ENCODE data around the gene RAB9A. TPM values are rescaled to one million over a fixed set of nuclear protein-coding genes. Genes with fewer than 3 reads are reported as not detected.

Gene RAB9A
- total RNA-seq, 1 donor from 2014 or later = 27.2 TPM

DNA sequence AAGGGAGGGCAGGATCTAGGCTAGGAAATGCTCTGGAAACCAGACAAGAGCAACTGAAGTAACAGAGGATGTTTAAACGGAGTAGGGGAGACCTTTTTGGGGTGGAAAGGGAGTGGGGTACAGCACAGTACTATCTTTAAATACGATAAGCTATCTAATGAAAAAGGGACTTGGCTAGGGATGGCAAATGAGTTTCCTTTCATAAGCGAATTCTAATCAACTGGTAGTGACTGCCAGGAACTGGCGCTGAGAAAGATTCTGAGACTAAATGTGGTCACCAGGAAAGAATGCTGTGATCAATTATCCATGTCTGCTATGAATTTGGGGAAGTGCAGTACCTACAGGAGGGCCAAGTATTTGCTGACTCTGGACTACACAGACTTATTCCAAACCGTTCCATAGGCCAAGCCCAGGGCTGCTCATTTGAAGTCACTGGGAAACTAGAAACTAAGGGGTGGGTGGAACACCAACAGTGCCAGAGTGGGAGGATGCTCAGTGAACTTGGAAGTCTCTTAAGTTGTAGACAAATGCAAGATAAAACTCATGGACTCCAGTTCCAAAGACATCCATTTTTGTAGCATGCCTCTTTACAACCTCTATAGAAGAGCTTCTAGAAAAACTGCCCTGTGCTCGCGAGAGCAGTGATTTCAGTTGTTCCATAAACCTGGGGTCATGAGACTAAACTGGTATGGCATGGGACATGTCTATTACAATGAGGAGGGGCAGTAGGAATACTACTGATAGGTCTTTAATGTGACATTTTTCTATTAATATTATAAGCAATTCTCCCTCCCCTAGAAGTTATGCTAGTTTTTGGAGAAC, 43.5 kb downstream of the RAB9A start:
- intact Hi-C loops (cut with DNase I) = no loop called here
- no peak for DNase-seq (ENCODE audit: low spot score)
- no peak for ATAC-seq

DNA sequence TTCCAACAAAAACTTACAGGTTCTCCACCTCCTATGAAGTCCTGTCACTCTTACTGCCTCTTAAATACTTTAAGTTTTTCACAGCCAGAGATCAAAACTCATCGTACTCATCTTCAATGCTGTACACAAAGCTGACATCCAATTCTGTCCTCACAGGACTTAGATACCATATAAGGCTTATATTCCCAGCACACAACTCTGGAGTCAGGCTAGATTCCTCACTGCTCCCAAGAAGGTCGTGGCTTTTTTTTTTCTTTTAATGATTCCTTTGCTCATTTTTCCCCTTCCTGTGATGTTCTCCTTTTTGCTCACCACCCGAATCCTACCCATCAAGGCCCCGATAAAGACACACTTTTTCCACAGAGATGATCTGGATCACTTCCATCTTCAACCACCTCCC, 44.6 kb downstream of the RAB9A start:
- ATAC-seq (no peak), DNase-seq (ENCODE audit: low spot score) (no peak)
- intact Hi-C loops (cut with DNase I) = no loop called here

GRCh38 chrX:13734278-13735172, 45.6 kb downstream of the RAB9A start, which contains the start of the genes OFD1 and TRAPPC2:
TSS of gene OFD1 (plus strand) at chrX:13734748. CDS start at chrX:13735072, 324 bp downstream.
TSS of gene TRAPPC2 (minus strand) at chrX:13734620. CDS start at chrX:13719963, 14,657 bp downstream.
- ATAC-seq (peak; percentile 99), DNase-seq (ENCODE audit: low spot score) (peak; percentile 97)
- intact Hi-C loops (cut with DNase I) = no loop called here

DNA sequence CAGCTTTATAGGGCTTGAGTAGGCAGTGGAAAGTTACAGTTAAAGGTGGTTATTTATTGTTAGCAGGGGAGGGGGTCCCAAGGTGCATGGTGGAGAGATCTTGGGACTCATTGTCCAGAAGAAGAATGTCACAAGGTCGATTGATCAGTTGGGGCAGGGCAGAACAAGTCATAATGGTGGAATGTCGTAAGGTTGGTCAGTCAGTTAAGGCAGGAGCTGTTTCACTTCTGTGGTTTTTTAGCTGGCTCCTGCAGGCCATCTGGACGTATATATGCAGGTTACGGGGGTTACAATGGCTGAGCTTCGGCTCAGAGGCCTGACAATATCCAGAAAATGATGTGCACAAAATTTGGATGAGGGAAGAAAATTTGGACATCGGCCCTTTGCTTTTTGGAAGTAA, 52.8 kb downstream of the RAB9A start:
- intact Hi-C loops (cut with DNase I) = no loop called here
- no peak for ATAC-seq
- no peak for DNase-seq (ENCODE audit: low spot score)

- ATAC-seq (no peak), DNase-seq (ENCODE audit: low spot score) (no peak)
- intact Hi-C loops (cut with DNase I) = no loop called here
Observed at GRCh38 chrX:13742397-13743176, 53.7 kb downstream of the RAB9A start.

DNA sequence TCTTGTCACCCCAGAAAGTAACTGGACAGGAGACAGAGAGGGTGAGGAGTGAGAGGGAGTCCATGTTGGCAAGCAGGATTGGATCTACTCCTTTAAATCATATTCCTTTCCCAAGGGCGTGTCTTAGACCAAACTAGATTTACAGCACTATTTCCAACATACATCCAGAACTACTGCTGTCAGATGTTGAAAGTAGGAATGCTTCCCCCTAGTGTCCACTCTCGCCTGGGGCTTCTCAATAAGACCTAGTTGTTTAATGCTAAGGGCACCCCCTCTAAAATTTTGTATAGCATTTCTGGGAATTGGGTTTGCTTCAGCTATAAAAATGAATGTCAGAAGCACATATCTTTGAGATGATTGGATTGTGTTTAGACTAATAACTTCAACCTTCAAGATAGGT, 58.9 kb downstream of the RAB9A start:
- intact Hi-C loops (cut with DNase I) = no loop called here
- ATAC-seq = peak; percentile 58
- no peak for DNase-seq (ENCODE audit: low spot score)

- ATAC-seq = no peak
- intact Hi-C loops (cut with DNase I) = no loop called here
- DNase-seq (ENCODE audit: low spot score) = no peak
Observed at GRCh38 chrX:13748486-13748885, 59.6 kb downstream of the RAB9A start.

GRCh38 chrX:13750204-13750603, 61.3 kb downstream of the RAB9A start:
- DNase-seq (ENCODE audit: low spot score) (no peak), ATAC-seq (peak; percentile 42)
- intact Hi-C loops (cut with DNase I) = no loop called here

GRCh38 chrX:13750812-13751211, 61.9 kb downstream of the RAB9A start:
- ATAC-seq = no peak
- intact Hi-C loops (cut with DNase I) = no loop called here
- DNase-seq (ENCODE audit: low spot score) = no peak

DNA sequence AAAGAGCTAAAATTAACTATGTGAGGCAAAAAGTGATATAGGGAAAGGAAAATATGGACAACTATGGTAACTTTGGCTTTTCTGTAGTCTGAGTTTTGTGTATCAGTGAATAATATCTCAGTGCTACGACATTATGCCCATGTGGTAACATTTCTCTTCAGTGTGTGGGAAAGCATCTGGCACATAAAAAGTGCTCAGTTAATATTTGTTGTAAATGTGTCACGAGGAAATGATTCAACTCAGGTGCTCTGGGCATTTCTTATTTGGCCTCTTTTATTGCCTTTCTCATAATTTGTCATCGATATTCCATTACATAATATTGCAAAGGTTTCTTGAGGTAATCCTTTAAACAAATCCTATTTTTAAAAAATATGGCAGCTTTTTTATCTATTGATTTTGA, 63.2 kb downstream of the RAB9A start:
- ATAC-seq (no peak), DNase-seq (ENCODE audit: low spot score) (no peak)
- intact Hi-C loops (cut with DNase I) = no loop called here

DNA sequence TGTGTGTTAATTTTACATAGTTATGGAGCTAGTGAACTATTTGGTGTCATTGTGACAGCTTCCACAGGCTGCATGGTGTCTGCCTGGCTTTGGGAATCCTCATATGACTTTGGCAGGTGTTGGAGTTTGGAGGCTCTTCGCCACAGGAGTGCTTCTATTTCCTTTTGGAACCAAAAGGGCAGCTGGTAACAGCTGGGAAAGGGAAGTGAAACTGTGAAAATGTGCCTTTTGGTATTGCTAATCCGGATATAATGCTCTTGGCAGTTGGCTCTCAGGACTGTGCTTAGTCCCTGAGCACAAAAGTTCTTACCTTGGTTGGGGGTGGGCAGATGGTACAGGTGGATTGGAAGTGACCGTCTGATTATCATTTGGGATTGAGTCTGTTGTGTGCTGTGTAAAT, 63.7 kb downstream of the RAB9A start:
- no peak for DNase-seq (ENCODE audit: low spot score)
- intact Hi-C loops (cut with DNase I) = no loop called here
- no peak for ATAC-seq

GRCh38 chrX:13754765-13755164, 65.8 kb downstream of the RAB9A start:
- intact Hi-C loops (cut with DNase I) = no loop called here
- ATAC-seq (no peak), DNase-seq (ENCODE audit: low spot score) (no peak)

DNA sequence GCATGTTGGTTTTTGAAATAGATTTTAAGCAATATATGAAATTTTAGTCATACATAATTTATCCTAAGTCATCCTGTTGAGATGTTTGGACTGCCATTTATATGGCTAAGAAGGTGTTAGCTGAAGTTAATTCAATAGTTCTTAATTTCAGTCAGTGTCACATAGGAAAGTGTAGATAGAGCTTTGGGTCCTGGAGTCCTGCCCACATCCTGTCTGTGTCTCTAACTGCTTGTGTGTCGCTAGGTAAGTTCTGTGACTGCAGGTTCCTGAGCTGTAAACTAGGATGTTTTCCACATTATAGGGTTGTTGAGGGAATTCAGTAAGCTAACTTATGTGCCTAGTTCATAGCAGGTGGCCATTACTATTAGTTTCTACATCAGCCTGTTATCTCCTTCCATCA, 66.3 kb downstream of the RAB9A start:
- ATAC-seq (no peak), DNase-seq (ENCODE audit: low spot score) (no peak)
- intact Hi-C loops (cut with DNase I) = no loop called here

GRCh38 chrX:13756381-13756780, 67.5 kb downstream of the RAB9A start:
- intact Hi-C loops (cut with DNase I) = no loop called here
- DNase-seq (ENCODE audit: low spot score) (no peak), ATAC-seq (no peak)

DNA sequence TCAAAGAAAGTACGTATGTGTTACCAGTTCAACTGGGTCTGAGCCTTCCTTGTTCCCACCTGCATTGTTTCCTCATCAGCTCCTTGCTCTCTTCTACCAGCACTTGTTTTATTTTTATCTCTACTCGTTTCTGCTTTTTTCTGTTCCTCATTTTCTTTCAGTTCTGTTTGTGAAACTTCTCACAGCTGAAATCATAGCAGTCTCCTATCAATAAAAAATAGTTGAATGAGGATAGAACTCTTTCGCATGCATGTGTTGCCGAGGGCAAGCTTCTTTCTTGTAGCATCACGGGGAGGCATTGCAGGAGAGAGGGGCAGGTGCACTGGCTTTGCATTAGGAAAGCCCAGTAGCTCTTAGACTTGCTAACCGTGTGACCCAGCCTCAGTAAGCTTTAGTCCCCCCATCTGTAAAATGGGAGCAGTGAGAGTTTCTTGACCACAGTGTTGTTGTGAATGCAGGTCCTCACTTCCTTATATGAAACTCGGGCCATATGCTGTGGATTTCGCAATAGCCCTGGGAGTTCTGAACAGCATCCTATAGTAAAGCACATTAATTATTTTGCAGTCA, 70.3 kb downstream of the RAB9A start:
- no peak for ATAC-seq
- intact Hi-C loops (cut with DNase I) = no loop called here
- DNase-seq (ENCODE audit: low spot score) = no peak

Measured in sciatic nerve (tissue), 2 donors.